NT2/D1 (cell line): ENCODE measurements around the gene R3HDM4.

Experiments
- SUZ12 ChIP-seq: IDR thresholded peaks from 2 replicates; pipeline ENCODE4 v1.6.1; 2011; ENCODE audit not compliant: insufficient read length, insufficient read depth; ENCODE audit errors: extremely low read depth
- YY1 ChIP-seq: IDR thresholded peaks from 2 replicates; pipeline ENCODE4 v1.6.1; 2011; ENCODE audit not compliant: insufficient read length, insufficient read depth
- ZNF274 ChIP-seq: IDR thresholded peaks from 2 replicates; pipeline ENCODE4 v1.6.1; 2011; ENCODE audit warnings: mild to moderate bottlenecking, low read depth, low read length

- TF ChIP-seq ZNF274 (no peak), YY1 (no peak), SUZ12 (no peak)
These were observed 11.6 kb downstream of the R3HDM4 start for GRCh38 chr19:901216-902092.
